SK-N-SH (cell line): ENCODE measurements around the gene FYTTD1. TPM values are rescaled to one million over a fixed set of nuclear protein-coding genes. Genes with fewer than 3 reads are reported as not detected.

Experiments
- CTCF ChIA-PET: fragments of 300-600, 350-600 bp; formaldehyde crosslinking; extraction: SDS; loops from one replicate; lab custom pipeline; 2021; lab: Yijun Ruan, JAX
- POLR2A ChIA-PET: fragments of 350-600 bp; sonication (Branson Sonifier 250); formaldehyde crosslinking; extraction: SDS; loops from one replicate; lab custom pipeline; 2020; ENCODE audit warnings: antibody characterized with exemption, inconsistent platforms; lab: Yijun Ruan, JAX
- DNase-seq: peaks from one replicate; pipeline ENCODE4 v3.0.0; 2012
- H2AFZ ChIP-seq: fragments of 200-600 bp; sonication (generic); 2 replicates; pipeline ENCODE4 v1.8.1; 2016; ENCODE audit warnings: antibody characterized with exemption, mild to moderate bottlenecking, low read depth
- H3F3A ChIP-seq: fragments of 200-600 bp; sonication (generic); replicated peaks from 2 replicates; pipeline ENCODE3; 2016; ENCODE audit warnings: antibody characterized with exemption, mild to moderate bottlenecking; ENCODE audit not compliant: insufficient read depth
- H3K27ac ChIP-seq, 2 experiments: fragments of 200-500 bp in 1 of 2; fragments of 200-600 bp in 1 of 2; sonication (Bioruptor generic) in 1 of 2; sonication (generic), shearing (Covaris generic) in 1 of 2; 2 replicates each; pipeline versions ENCODE4 v1.5.1 to v1.6.1; 2014 to 2016; ENCODE audit warnings: low read depth in 2 of 2, inconsistent platforms in 1 of 2, low read length in 1 of 2, mild to moderate bottlenecking in 1 of 2, mixed read lengths in 1 of 2
- H3K27me3 ChIP-seq: fragments of 200-600 bp; sonication (generic), shearing (Covaris generic); 2 replicates; pipeline ENCODE4 v1.6.1; 2016; ENCODE audit warnings: mixed run types; ENCODE audit not compliant: insufficient read depth
- H3K36me3 ChIP-seq, 2 experiments: fragments of 200-500 bp in 1 of 2; fragments of 200-600 bp in 1 of 2; sonication (Bioruptor generic) in 1 of 2; sonication (generic) in 1 of 2; replicated peaks in 1 of 2; 2 replicates each; pipeline versions ENCODE3 to v1.5.1; 2014 to 2016; ENCODE audit warnings: low read length in 1 of 2, mild to moderate bottlenecking in 1 of 2; ENCODE audit not compliant: insufficient read depth in 2 of 2, control insufficient read depth in 1 of 2
- H3K4me1 ChIP-seq, 2 experiments: fragments of 200-500 bp in 1 of 2; fragments of 200-600 bp in 1 of 2; sonication (Bioruptor generic) in 1 of 2; sonication (generic), shearing (Covaris generic) in 1 of 2; 2 replicates each; pipeline versions ENCODE4 v1.5.1 to v1.6.1; 2014 to 2016; ENCODE audit warnings: low read depth in 1 of 2, low read length in 1 of 2, mixed run types in 1 of 2; ENCODE audit not compliant: insufficient read depth in 2 of 2, control insufficient read depth in 1 of 2
- H3K4me2 ChIP-seq: fragments of 200-600 bp; sonication (generic), shearing (Covaris generic); 2 replicates; pipeline ENCODE4 v1.6.1; 2017; ENCODE audit warnings: mixed run types
- H3K4me3 ChIP-seq, 2 experiments: fragments of 200-500 bp in 1 of 2; fragments of 200-600 bp in 1 of 2; sonication (Bioruptor generic) in 1 of 2; sonication (generic), shearing (Covaris generic) in 1 of 2; 2 replicates each; pipeline versions ENCODE4 v1.5.1 to v1.8.1; 2014 to 2016; ENCODE audit warnings: low read depth in 2 of 2, inconsistent platforms in 1 of 2, low read length in 1 of 2, mild to moderate bottlenecking in 1 of 2, mixed read lengths in 1 of 2, moderate library complexity in 1 of 2
- H3K79me2 ChIP-seq: fragments of 200-600 bp; sonication (generic); 2 replicates; pipeline ENCODE4 v1.8.1; 2017; ENCODE audit warnings: mild to moderate bottlenecking; ENCODE audit not compliant: insufficient read depth
- H3K9ac ChIP-seq: fragments of 200-600 bp; sonication (generic); 2 replicates; pipeline ENCODE4 v1.6.1; 2017; ENCODE audit warnings: mixed run types
- H3K9me2 ChIP-seq: fragments of 200-600 bp; sonication (generic); 2 replicates; pipeline ENCODE4 v1.6.1; 2017; ENCODE audit warnings: mixed run types
- H3K9me3 ChIP-seq: fragments of 200-600 bp; sonication (generic); 2 replicates; pipeline ENCODE4 v1.6.1; 2017; ENCODE audit warnings: mixed run types, mild to moderate bottlenecking, moderate library complexity
- H4K20me1 ChIP-seq: fragments of 200-600 bp; sonication (generic); 2 replicates; pipeline ENCODE4 v1.6.1; 2017; ENCODE audit warnings: mild to moderate bottlenecking, mixed run types; ENCODE audit not compliant: insufficient read depth
- CHD2 ChIP-seq: fragments of 150-350 bp; IDR thresholded peaks from 2 replicates; pipeline ENCODE4 v1.6.1; 2018; ENCODE audit warnings: low read length; ENCODE audit not compliant: partially characterized antibody
- CTCF ChIP-seq: fragments of 200-600 bp; sonication (generic); IDR thresholded peaks from 2 replicates; pipeline ENCODE4 v1.6.1; 2017; ENCODE audit warnings: antibody characterized with exemption, mild to moderate bottlenecking, moderate library complexity
- ELF1 ChIP-seq: IDR thresholded peaks from 2 replicates; pipeline ENCODE4 v1.4.0; 2012
- FOSL2 ChIP-seq: IDR thresholded peaks from 2 replicates; pipeline ENCODE4 v1.4.0; 2012; ENCODE audit warnings: low read depth, mild to moderate bottlenecking, moderate library complexity, borderline replicate concordance
- FOXM1 ChIP-seq: IDR thresholded peaks from 2 replicates; pipeline ENCODE4 v1.4.0; 2012; ENCODE audit warnings: low read depth, mild to moderate bottlenecking
- GABPA ChIP-seq: IDR thresholded peaks from 2 replicates; pipeline ENCODE4 v1.4.0; 2012; ENCODE audit warnings: low read depth, mild to moderate bottlenecking
- GATA2 ChIP-seq: sonication (generic); formaldehyde crosslinking; IDR thresholded peaks from 2 replicates; pipeline ENCODE4 v1.5.0; 2020; ENCODE audit warnings: mild to moderate bottlenecking, missing genetic modification reagents
- JUND ChIP-seq: IDR thresholded peaks from 2 replicates; pipeline ENCODE4 v1.4.0; 2012
- MEF2A ChIP-seq: IDR thresholded peaks from 2 replicates; pipeline ENCODE4 v1.4.0; 2012; ENCODE audit warnings: low read depth, borderline replicate concordance
- MXI1 ChIP-seq: IDR thresholded peaks from 2 replicates; pipeline ENCODE4 v1.6.1; 2012; ENCODE audit warnings: mild to moderate bottlenecking, low read depth, low read length, improper control_type of control experiment
- NFIC ChIP-seq: IDR thresholded peaks from 2 replicates; pipeline ENCODE4 v1.4.0; 2012; ENCODE audit warnings: borderline replicate concordance
- NRF1 ChIP-seq: IDR thresholded peaks from 2 replicates; pipeline ENCODE4 v1.6.1; 2012; ENCODE audit warnings: low read depth, mild to moderate bottlenecking, low read length
- POLR2AphosphoS5 ChIP-seq: IDR thresholded peaks from 2 replicates; pipeline ENCODE4 v1.6.1; 2012; ENCODE audit warnings: low read depth, low read length
- RCOR1 ChIP-seq: fragments of 150-350 bp; IDR thresholded peaks from 2 replicates; pipeline ENCODE4 v1.6.1; 2017; ENCODE audit warnings: antibody characterized with exemption, low read length
- REST ChIP-seq: IDR thresholded peaks from 2 replicates; pipeline ENCODE4 v1.6.1; 2012; ENCODE audit warnings: mild to moderate bottlenecking, low read depth, low read length, moderate library complexity
- RXRA ChIP-seq: IDR thresholded peaks from 2 replicates; pipeline ENCODE4 v1.4.0; 2012; ENCODE audit warnings: low read depth, mild to moderate bottlenecking, borderline replicate concordance
- SIN3A ChIP-seq: IDR thresholded peaks from 2 replicates; pipeline ENCODE4 v1.6.1; 2012; ENCODE audit warnings: low read depth, mild to moderate bottlenecking, low read length, moderate library complexity, borderline replicate concordance
- TAF1 ChIP-seq: IDR thresholded peaks from 2 replicates; pipeline ENCODE4 v1.6.1; 2012; ENCODE audit warnings: low read depth, mild to moderate bottlenecking, low read length, moderate library complexity, borderline replicate concordance
- TEAD4 ChIP-seq: IDR thresholded peaks from 2 replicates; pipeline ENCODE4 v1.4.0; 2012; ENCODE audit warnings: mild to moderate bottlenecking, borderline replicate concordance; ENCODE audit not compliant: insufficient read depth
- USF1 ChIP-seq: IDR thresholded peaks from 2 replicates; pipeline ENCODE4 v1.4.0; 2012; ENCODE audit warnings: low read depth, borderline replicate concordance
- YY1 ChIP-seq: IDR thresholded peaks from 2 replicates; pipeline ENCODE4 v1.4.0; 2012; ENCODE audit warnings: low read depth, mild to moderate bottlenecking
- WGBS: methylation state at CpG from one replicate; pipeline ENCODE4 v1.1.6; 2017; ENCODE audit warnings: low lambda C conversion rate; 5-methylcytosine and 5-hydroxymethylcytosine counted together
- polyA plus RNA-seq, 3 experiments: library from polyadenylated mRNA; depleted of rRNA; stranded (reverse); fragments of >200 nt; gene quantifications; 2 replicates each; pipeline ENCODE4 v1.2.3, GENCODE V29; 2012
- TF ChIP-seq, protein P1 (sequence below): IDR thresholded peaks from 2 replicates; pipeline ENCODE4 v1.4.0; 2012; ENCODE audit warnings: low read depth
- TF ChIP-seq, protein P2 (sequence below): IDR thresholded peaks from 2 replicates; pipeline ENCODE4; 2012

FYTTD1 gene
- polyA plus RNA-seq, 1 of the 3 experiments (the other 2 are of a cell fraction), result 14.7 TPM

DNA sequence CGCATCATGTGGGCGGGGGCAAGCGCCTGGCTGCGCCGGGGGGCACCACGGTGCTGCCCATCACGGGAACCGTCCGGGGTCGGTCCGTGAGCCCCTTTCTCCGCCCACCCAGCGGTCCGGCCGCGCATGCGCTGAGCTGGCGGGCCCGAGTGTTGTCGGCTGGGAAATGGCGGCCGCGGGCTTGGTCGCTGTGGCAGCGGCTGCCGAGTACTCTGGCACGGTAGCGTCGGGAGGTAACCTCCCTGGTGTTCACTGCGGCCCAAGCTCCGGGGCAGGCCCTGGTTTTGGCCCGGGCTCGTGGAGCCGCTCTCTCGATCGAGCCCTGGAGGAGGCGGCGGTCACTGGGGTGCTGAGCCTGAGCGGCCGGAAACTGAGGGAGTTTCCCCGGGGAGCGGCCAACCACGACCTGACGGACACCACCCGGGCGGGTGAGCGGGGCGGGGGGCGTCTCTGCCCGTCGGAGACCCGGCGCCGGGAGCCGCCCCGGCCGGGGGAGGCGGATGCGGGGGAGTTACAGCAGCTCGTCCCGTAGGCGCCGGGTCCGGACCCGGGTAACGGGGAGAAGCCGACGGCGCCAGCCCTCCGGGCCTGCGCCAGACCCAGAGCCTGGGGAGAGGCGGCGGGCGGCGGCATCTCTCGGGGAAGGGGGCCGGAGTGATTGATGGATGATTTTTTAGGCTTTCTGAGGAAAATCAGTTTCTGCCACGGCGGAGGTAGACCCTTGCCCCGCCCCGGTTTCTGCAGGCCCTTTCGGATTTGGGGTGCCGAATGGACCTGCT is 41.6 kb downstream of the FYTTD1 start, which contains the start of gene LRCH3:
Gene LRCH3 (plus strand): TSS at position 142 of the 779 bp plus-strand sequence. CDS start 25 bp downstream, at position 167.
- H3K27ac ChIP-seq, result peak within 1 kb of the TSS; percentile 92 to 97
- no peaks in the 10 kb centered on the region for H3K9me3 ChIP-seq
- CTCF ChIA-PET, result interaction anchor here (0.8 to 1.0 kb wide), 2 partner anchors 11 to 15 kb away, joined by 3 read pairs; no protein-coding TSS in a partner anchor
- H3K27me3 ChIP-seq, result no peaks in the 10 kb centered on the region
- H3F3A ChIP-seq, result peaks cover 24% of the 10 kb centered on the region
- peak within 1 kb of the TSS; percentile 86 to 93 for H3K4me3 ChIP-seq
- H4K20me1 ChIP-seq, result peaks cover 33% of the 10 kb centered on the region
- no peaks in the 10 kb centered on the region for H3K9me2 ChIP-seq
- peaks cover 0 to 3% of the 10 kb centered on the region in 2 experiments for H3K36me3 ChIP-seq
- peak; percentile 99 for DNase-seq
- peak within 1 kb of the TSS; percentile 77 for H3K4me2 ChIP-seq
- peaks cover 51% of the 10 kb centered on the region for H3K79me2 ChIP-seq
- peaks cover 3 to 7% of the 10 kb centered on the region in 2 experiments; a peak in 2 of 4 replicates for H3K4me1 ChIP-seq
- peak within 1 kb of the TSS; percentile 96 for H2AFZ ChIP-seq
- H3K9ac ChIP-seq, result peak within 1 kb of the TSS; percentile 92
- POLR2A ChIA-PET, result interaction anchor here (0.5 to 0.6 kb wide), 2 partner anchors 14 to 168 kb away, joined by 3 read pairs; no protein-coding TSS in a partner anchor
- 1% methylated on average over 25 of the region's 83 CpGs for WGBS
- TF ChIP-seq GATA2 (no peak), SIN3A (no peak), NRF1 (peak; percentile 91), MXI1 (peak; percentile 66), CTCF (no peak), RXRA (no peak), REST (peak; percentile 18; the same call in 1 of the 2 replicates), JUND (no peak), TAF1 (peak; percentile 96), YY1 (peak; percentile 94), GABPA (peak; percentile 36), USF1 (0 out of 2 replicates have a peak, but pooled peaks have one; percentile 17), CHD2 (peak; percentile 37), FOSL2 (no peak), MEF2A (no peak), POLR2AphosphoS5 (peak; percentile 98), TEAD4 (no peak), NFIC (peak; percentile 21; the same call in 1 of the 2 replicates), FOXM1 (peak; percentile 70; the same call in 1 of the 2 replicates), RCOR1 (no peak), ELF1 (no peak)
- TF ChIP-seq, protein P1, sequence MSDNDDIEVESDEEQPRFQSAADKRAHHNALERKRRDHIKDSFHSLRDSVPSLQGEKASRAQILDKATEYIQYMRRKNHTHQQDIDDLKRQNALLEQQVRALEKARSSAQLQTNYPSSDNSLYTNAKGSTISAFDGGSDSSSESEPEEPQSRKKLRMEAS, result peak; percentile 73
- TF ChIP-seq, protein P2, sequence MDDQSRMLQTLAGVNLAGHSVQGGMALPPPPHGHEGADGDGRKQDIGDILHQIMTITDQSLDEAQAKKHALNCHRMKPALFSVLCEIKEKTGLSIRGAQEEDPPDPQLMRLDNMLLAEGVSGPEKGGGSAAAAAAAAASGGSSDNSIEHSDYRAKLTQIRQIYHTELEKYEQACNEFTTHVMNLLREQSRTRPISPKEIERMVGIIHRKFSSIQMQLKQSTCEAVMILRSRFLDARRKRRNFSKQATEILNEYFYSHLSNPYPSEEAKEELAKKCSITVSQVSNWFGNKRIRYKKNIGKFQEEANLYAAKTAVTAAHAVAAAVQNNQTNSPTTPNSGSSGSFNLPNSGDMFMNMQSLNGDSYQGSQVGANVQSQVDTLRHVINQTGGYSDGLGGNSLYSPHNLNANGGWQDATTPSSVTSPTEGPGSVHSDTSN, result peak; percentile 81
